ENCODE data around the gene RELT.

The RELT gene

DNA sequence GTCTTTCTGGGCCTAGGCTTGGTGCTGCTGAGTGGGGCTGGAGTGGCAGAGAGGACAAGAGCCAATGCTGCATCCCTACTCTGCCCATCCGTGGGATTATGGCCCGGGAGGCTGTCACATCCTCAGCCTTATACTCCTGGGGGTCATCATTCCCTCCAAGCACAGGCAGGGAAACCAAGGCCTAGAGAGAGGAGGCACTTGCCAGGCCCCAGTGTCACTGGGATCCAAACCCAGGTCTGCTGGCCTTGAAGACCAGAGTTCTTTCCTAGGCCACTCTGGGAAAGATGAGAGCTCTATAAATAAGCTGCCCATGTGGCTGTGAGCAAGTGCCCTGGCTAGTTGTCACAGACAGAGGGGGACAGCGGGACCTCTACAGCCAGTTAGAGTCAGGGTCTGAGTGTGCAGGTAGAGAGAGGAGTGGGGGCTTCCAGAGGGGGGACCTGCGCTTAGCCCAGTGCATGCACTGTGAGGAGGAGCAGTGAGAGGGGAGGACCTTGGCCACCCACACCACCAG, 4.8 kb downstream of the RELT start:
- Histone ChIP-seq H3K36me3 (ENCODE audit: control insufficient read depth in 1 of 2, insufficient read depth in 2 of 2, low read length in 2 of 2) (no peaks in the 10 kb centered on the region), H3K9me3 (ENCODE audit: control insufficient read depth in 1 of 2, low read length in 2 of 2) (no peaks in the 10 kb centered on the region), H3K4me3 (ENCODE audit: low read depth in 1 of 2, low read length in 2 of 2) (no peak overlapping the region), H3K27me3 (ENCODE audit: low read depth, low read length) (no peaks in the 10 kb centered on the region), H3K4me1 (ENCODE audit: control insufficient read depth in 1 of 2, insufficient read depth in 2 of 2, low read length in 2 of 2) (peaks cover 0 to 21% of the 10 kb centered on the region in 2 donors), H3K27ac (ENCODE audit: low read length) (peak overlapping the region; percentile 16)

DNA sequence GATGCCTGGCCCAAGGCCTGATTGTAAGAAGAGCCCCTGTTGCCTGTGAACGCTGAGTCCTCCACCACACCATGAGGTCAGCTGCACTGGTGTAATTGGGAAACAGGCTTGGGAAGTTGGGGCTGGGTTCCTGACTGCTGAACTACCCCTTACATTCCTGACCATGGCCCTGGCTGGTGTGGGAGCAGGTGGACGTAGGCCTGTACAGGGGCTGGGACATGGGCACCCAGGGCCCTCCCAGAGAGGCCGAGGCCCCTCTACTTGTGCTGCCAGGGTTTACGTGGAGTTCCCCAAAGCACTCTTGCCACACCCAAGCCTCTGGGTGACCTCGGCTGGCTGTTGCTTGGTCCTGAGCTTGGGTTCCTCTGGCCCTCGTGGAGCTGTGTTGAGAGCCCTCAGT, 5.4 kb downstream of the RELT start:
- no peak overlapping the region for H3K4me3 ChIP-seq (ENCODE audit: low read depth in 1 of 2, low read length in 2 of 2)
- H3K36me3 ChIP-seq (ENCODE audit: control insufficient read depth in 1 of 2, insufficient read depth in 2 of 2, low read length in 2 of 2), result no peaks in the 10 kb centered on the region
- no peak overlapping the region for H3K27ac ChIP-seq (ENCODE audit: low read length)
- no peaks in the 10 kb centered on the region for H3K27me3 ChIP-seq (ENCODE audit: low read depth, low read length)
- no peaks in the 10 kb centered on the region for H3K9me3 ChIP-seq (ENCODE audit: control insufficient read depth in 1 of 2, low read length in 2 of 2)
- H3K4me1 ChIP-seq (ENCODE audit: control insufficient read depth in 1 of 2, insufficient read depth in 2 of 2, low read length in 2 of 2), result peaks cover 0 to 21% of the 10 kb centered on the region in 2 donors

DNA sequence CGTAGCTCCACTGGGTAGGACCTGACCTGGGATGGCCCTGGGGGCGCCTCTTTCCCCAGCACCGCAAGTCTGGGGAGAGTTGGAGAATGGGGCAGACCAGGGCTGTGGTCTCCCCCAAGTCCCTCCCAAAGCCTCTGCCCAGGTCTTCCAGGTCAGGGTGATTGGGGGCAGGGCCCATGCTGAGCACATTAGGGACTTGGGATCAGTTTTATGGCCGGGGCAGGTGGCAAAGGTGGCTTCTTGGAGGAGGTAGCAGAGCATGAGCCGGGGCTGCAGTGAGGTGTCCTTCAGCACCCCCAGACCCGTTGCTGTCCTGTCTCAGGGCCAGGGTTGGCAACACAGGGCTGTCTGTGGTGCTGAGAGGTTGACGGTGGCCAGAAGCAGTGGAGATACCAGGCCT, 6.0 kb downstream of the RELT start:
- Histone ChIP-seq H3K4me1 (ENCODE audit: control insufficient read depth in 1 of 2, insufficient read depth in 2 of 2, low read length in 2 of 2) (peaks cover 0 to 21% of the 10 kb centered on the region in 2 donors), H3K4me3 (ENCODE audit: low read depth in 1 of 2, low read length in 2 of 2) (no peak overlapping the region)

GRCh38 chr11:73382747-73383146, 6.5 kb downstream of the RELT start:
- Histone ChIP-seq H3K27me3 (ENCODE audit: low read depth, low read length) (no peaks in the 10 kb centered on the region), H3K27ac (ENCODE audit: low read length) (no peak overlapping the region), H3K4me3 (ENCODE audit: low read depth in 1 of 2, low read length in 2 of 2) (no peak overlapping the region), H3K36me3 (ENCODE audit: control insufficient read depth in 1 of 2, insufficient read depth in 2 of 2, low read length in 2 of 2) (no peaks in the 10 kb centered on the region), H3K4me1 (ENCODE audit: control insufficient read depth in 1 of 2, insufficient read depth in 2 of 2, low read length in 2 of 2) (peaks cover 0 to 19% of the 10 kb centered on the region in 2 donors), H3K9me3 (ENCODE audit: control insufficient read depth in 1 of 2, low read length in 2 of 2) (no peaks in the 10 kb centered on the region)

More for the DNA sequence above, 6.0 kb downstream of the RELT start:
- H3K9me3 ChIP-seq (ENCODE audit: control insufficient read depth in 1 of 2, low read length in 2 of 2), result no peaks in the 10 kb centered on the region
- H3K27me3 ChIP-seq (ENCODE audit: low read depth, low read length), result no peaks in the 10 kb centered on the region
- no peaks in the 10 kb centered on the region for H3K36me3 ChIP-seq (ENCODE audit: control insufficient read depth in 1 of 2, insufficient read depth in 2 of 2, low read length in 2 of 2)
- no peak overlapping the region for H3K27ac ChIP-seq (ENCODE audit: low read length)

- Histone ChIP-seq H3K4me3 (ENCODE audit: low read depth in 1 of 2, low read length in 2 of 2) (no peak overlapping the region), H3K27me3 (ENCODE audit: low read depth, low read length) (no peaks in the 10 kb centered on the region), H3K36me3 (ENCODE audit: control insufficient read depth in 1 of 2, insufficient read depth in 2 of 2, low read length in 2 of 2) (no peaks in the 10 kb centered on the region), H3K27ac (ENCODE audit: low read length) (no peak overlapping the region), H3K9me3 (ENCODE audit: control insufficient read depth in 1 of 2, low read length in 2 of 2) (no peaks in the 10 kb centered on the region), H3K4me1 (ENCODE audit: control insufficient read depth in 1 of 2, insufficient read depth in 2 of 2, low read length in 2 of 2) (peaks cover 0 to 17% of the 10 kb centered on the region in 2 donors)
Measured at GRCh38 chr11:73383249-73384124, 7.3 kb downstream of the RELT start.

DNA sequence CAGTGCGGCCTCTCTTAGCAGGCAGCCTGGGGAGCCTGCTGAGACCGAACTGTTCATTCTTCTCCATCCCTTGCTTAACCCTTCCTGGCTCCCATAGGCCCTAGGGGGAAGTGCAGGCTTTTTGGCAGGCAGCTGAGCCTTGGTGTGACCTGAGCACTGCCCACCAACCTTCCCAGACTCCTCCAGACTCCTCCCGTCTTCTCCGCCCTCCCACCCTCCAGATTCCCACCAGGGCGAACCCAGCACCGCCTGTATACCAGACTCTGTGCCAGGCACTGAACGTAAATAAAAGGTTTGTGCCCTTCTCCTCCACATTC, 7.9 kb downstream of the RELT start:
- H3K27me3 ChIP-seq (ENCODE audit: low read depth, low read length), result no peaks in the 10 kb centered on the region
- H3K36me3 ChIP-seq (ENCODE audit: control insufficient read depth in 1 of 2, insufficient read depth in 2 of 2, low read length in 2 of 2), result no peaks in the 10 kb centered on the region
- H3K4me1 ChIP-seq (ENCODE audit: control insufficient read depth in 1 of 2, insufficient read depth in 2 of 2, low read length in 2 of 2), result peaks cover 0 to 20% of the 10 kb centered on the region in 2 donors
- no peak overlapping the region for H3K4me3 ChIP-seq (ENCODE audit: low read depth in 1 of 2, low read length in 2 of 2)
- H3K9me3 ChIP-seq (ENCODE audit: control insufficient read depth in 1 of 2, low read length in 2 of 2), result no peaks in the 10 kb centered on the region
- no peak overlapping the region for H3K27ac ChIP-seq (ENCODE audit: low read length)

GRCh38 chr11:73384531-73384871, 8.3 kb downstream of the RELT start:
- Histone ChIP-seq H3K27me3 (ENCODE audit: low read depth, low read length) (no peaks in the 10 kb centered on the region), H3K9me3 (ENCODE audit: control insufficient read depth in 1 of 2, low read length in 2 of 2) (no peaks in the 10 kb centered on the region), H3K27ac (ENCODE audit: low read length) (peak overlapping the region; percentile 16), H3K4me1 (ENCODE audit: control insufficient read depth in 1 of 2, insufficient read depth in 2 of 2, low read length in 2 of 2) (peaks cover 0 to 20% of the 10 kb centered on the region in 2 donors), H3K4me3 (ENCODE audit: low read depth in 1 of 2, low read length in 2 of 2) (no peak overlapping the region), H3K36me3 (ENCODE audit: control insufficient read depth in 1 of 2, insufficient read depth in 2 of 2, low read length in 2 of 2) (no peaks in the 10 kb centered on the region)

DNA sequence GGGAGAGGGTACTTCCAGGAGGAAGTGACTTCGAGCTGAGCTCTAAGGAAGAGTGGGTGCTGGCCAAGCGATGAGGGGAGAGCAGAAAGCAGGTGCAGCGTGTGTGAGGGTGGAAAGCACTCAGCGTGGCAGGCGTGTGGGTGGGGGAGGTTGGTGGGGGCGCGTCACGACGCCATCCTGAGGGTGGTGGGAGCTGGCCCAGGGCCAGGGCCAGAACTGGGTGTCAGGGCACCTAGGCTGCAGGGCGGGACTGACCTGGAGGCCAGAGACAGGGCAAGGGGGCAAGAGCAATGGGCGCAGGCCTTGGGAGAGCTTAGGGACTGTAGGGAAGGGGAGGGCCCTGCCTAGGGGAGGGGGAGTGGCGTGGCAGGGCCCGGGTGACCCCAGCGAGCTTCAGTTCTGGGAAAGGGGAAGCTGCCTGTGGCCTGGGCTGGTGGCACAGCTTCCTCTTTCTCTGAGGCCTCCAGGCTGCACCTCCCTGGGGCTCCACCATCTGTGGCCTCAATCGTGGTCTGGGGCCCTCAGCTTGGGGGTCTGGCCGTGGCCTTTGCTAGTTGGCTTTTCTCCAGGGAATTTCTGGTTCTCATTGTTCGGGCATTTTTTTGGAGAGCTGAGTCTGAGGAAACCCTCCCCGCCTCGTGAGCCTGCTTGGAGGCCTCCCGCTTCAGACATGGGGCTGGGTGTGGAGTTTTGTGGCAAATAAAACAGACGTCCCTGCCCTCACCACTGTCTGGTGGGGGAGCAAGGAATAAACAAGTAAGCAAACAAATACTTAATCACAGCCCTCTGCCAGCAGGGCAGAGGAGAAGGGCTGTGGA, 8.9 kb downstream of the RELT start:
- no peaks in the 10 kb centered on the region for H3K36me3 ChIP-seq (ENCODE audit: control insufficient read depth in 1 of 2, insufficient read depth in 2 of 2, low read length in 2 of 2)
- H3K4me3 ChIP-seq (ENCODE audit: low read depth in 1 of 2, low read length in 2 of 2), result no peak overlapping the region
- H3K27me3 ChIP-seq (ENCODE audit: low read depth, low read length), result no peaks in the 10 kb centered on the region
- peak overlapping the region; percentile 19 for H3K27ac ChIP-seq (ENCODE audit: low read length)
- peaks cover 0 to 20% of the 10 kb centered on the region in 2 donors for H3K4me1 ChIP-seq (ENCODE audit: control insufficient read depth in 1 of 2, insufficient read depth in 2 of 2, low read length in 2 of 2)
- no peaks in the 10 kb centered on the region for H3K9me3 ChIP-seq (ENCODE audit: control insufficient read depth in 1 of 2, low read length in 2 of 2)

- H3K27ac ChIP-seq (ENCODE audit: low read length), result peak overlapping the region; percentile 19
- H3K27me3 ChIP-seq (ENCODE audit: low read depth, low read length), result no peaks in the 10 kb centered on the region
- peaks cover 0 to 20% of the 10 kb centered on the region in 2 donors for H3K4me1 ChIP-seq (ENCODE audit: control insufficient read depth in 1 of 2, insufficient read depth in 2 of 2, low read length in 2 of 2)
Measured at GRCh38 chr11:73386016-73386415, 9.8 kb downstream of the RELT start.

GRCh38 chr11:73386546-73386945, 10.3 kb downstream of the RELT start:
- no peaks in the 10 kb centered on the region for H3K27me3 ChIP-seq (ENCODE audit: low read depth, low read length)
- no peaks in the 10 kb centered on the region for H3K36me3 ChIP-seq (ENCODE audit: control insufficient read depth in 1 of 2, insufficient read depth in 2 of 2, low read length in 2 of 2)
- peaks cover 0 to 20% of the 10 kb centered on the region in 2 donors for H3K4me1 ChIP-seq (ENCODE audit: control insufficient read depth in 1 of 2, insufficient read depth in 2 of 2, low read length in 2 of 2)
- peak overlapping the region; percentile 19 for H3K27ac ChIP-seq (ENCODE audit: low read length)
- H3K9me3 ChIP-seq (ENCODE audit: control insufficient read depth in 1 of 2, low read length in 2 of 2), result no peaks in the 10 kb centered on the region
- H3K4me3 ChIP-seq (ENCODE audit: low read depth in 1 of 2, low read length in 2 of 2), result no peak overlapping the region

More at GRCh38 chr11:73386016-73386415, 9.8 kb downstream of the RELT start:
- Histone ChIP-seq H3K36me3 (ENCODE audit: control insufficient read depth in 1 of 2, insufficient read depth in 2 of 2, low read length in 2 of 2) (no peaks in the 10 kb centered on the region), H3K4me3 (ENCODE audit: low read depth in 1 of 2, low read length in 2 of 2) (no peak overlapping the region), H3K9me3 (ENCODE audit: control insufficient read depth in 1 of 2, low read length in 2 of 2) (no peaks in the 10 kb centered on the region)

GRCh38 chr11:73387594-73388264, 11.5 kb downstream of the RELT start:
- Histone ChIP-seq H3K27me3 (ENCODE audit: low read depth, low read length) (no peaks in the 10 kb centered on the region), H3K4me3 (ENCODE audit: low read depth in 1 of 2, low read length in 2 of 2) (no peak overlapping the region), H3K4me1 (ENCODE audit: control insufficient read depth in 1 of 2, insufficient read depth in 2 of 2, low read length in 2 of 2) (peaks cover 0 to 20% of the 10 kb centered on the region in 2 donors), H3K27ac (ENCODE audit: low read length) (peak overlapping the region; percentile 16), H3K9me3 (ENCODE audit: control insufficient read depth in 1 of 2, low read length in 2 of 2) (no peaks in the 10 kb centered on the region), H3K36me3 (ENCODE audit: control insufficient read depth in 1 of 2, insufficient read depth in 2 of 2, low read length in 2 of 2) (no peaks in the 10 kb centered on the region)
